HG03025 (cell line): ENCODE measurements around the gene EME2.

Experiments used
- ATAC-seq: cut with Tn5 transposase; IDR thresholded peaks from one replicate; pipeline ENCODE4 v1.9.1; 2021; ENCODE audit warnings: mild to moderate bottlenecking, moderate library complexity; ENCODE audit not compliant: unreplicated experiment, low FRiP score

Gene EME2

GRCh38 chr16:1745181-1745899, 27.3 kb upstream of the EME2 start:
- no peak for ATAC-seq

GRCh38 chr16:1745900-1746692, 26.5 kb upstream of the EME2 start:
- no peak for ATAC-seq

GRCh38 chr16:1746693-1747195, 25.9 kb upstream of the EME2 start:
- ATAC-seq = no peak

GRCh38 chr16:1747934-1748333, 24.7 kb upstream of the EME2 start:
- ATAC-seq = no peak

- no peak for ATAC-seq
These were observed 23.2 kb upstream of the EME2 start for GRCh38 chr16:1749152-1750117.

GRCh38 chr16:1751946-1752345, 20.7 kb upstream of the EME2 start:
- no peak for ATAC-seq

- ATAC-seq = no peak
These were observed 19.8 kb upstream of the EME2 start for GRCh38 chr16:1752853-1753252.

- ATAC-seq = no peak
These were observed 18.4 kb upstream of the EME2 start for GRCh38 chr16:1754204-1754603.

- no peak for ATAC-seq
These were observed 14.7 kb upstream of the EME2 start for GRCh38 chr16:1757714-1758461.

- no peak for ATAC-seq
These were observed 13.7 kb upstream of the EME2 start for GRCh38 chr16:1758923-1759322.

GRCh38 chr16:1759511-1759910, 13.1 kb upstream of the EME2 start:
- no peak for ATAC-seq

GRCh38 chr16:1760911-1761310, 11.7 kb upstream of the EME2 start:
- ATAC-seq = no peak

- no peak for ATAC-seq
These were observed 10.9 kb upstream of the EME2 start for GRCh38 chr16:1761751-1762150.

GRCh38 chr16:1762196-1762878, 10.3 kb upstream of the EME2 start:
- no peak for ATAC-seq

- no peak for ATAC-seq
These were observed 9.6 kb upstream of the EME2 start for GRCh38 chr16:1762879-1763520.

GRCh38 chr16:1763521-1764511, 8.8 kb upstream of the EME2 start:
- no peak for ATAC-seq

GRCh38 chr16:1764971-1765370, 7.6 kb upstream of the EME2 start:
- ATAC-seq = no peak

- no peak for ATAC-seq
These were observed 6.8 kb upstream of the EME2 start for GRCh38 chr16:1765826-1766225.
